Left colon (tissue), 2 donors: Measurements from ENCODE around the gene CLDN34. TPM values are rescaled to one million over a fixed set of nuclear protein-coding genes. Genes with fewer than 3 reads are reported as not detected.

ENCODE experiments used
- ATAC-seq: fragments of 200-7000 bp; cut with Tn5 transposase; one replicate; pipeline ENCODE4 v1.9.1; 2020; ENCODE audit warnings: mild to moderate bottlenecking, moderate library complexity
- DNase-seq, 2 donors: peaks; one replicate each; pipeline ENCODE4 v3.0.0-alpha.2; 2020
- intact Hi-C, 2 donors: fragments of 100-400 bp; cut with DNase I in 1 of 2; cut with micrococcal nuclease in 1 of 2; formaldehyde crosslinking; loops; one replicate each; pipeline versions ENCODE4 v1.11.2 to v1.14.0; 2022; cut with DNase I, micrococcal nuclease
- long read RNA-seq: library from polyadenylated mRNA; unstranded; transcript quantifications from one replicate; pipeline ENCODE4 v2.0.0, GENCODE V29; 2021
- total RNA-seq, 2 donors: library from RNA; stranded (reverse); fragmentation: NEBNext Ultra II Directional; extraction: Animal tissue kit (Norgen Biotek cat#: 25700); gene quantifications; one replicate each; pipeline ENCODE4 v1.2.1, GENCODE V29; 2021
- donor health status: DM: no; HTN: no; CAD: no.
- donor health status: DM: yes; HTN: yes; CAD: no.

Gene CLDN34
- 1 to 10 TPM in 1 of 2 donors, under 1 TPM in 1; 0.89 to 1.1 TPM for total RNA-seq
- long read RNA-seq = 0 reads

- no peak for ATAC-seq
- DNase-seq = no peak
- intact Hi-C loops = no loop called here
Measured at GRCh38 chrX:9966775-9967408, at the start of gene CLDN34. CLDN34 (plus strand) TSS chrX:9967358; CDS start chrX:9967358, 0 bp downstream.

GRCh38 chrX:9917861-9918260 is 49.3 kb upstream of the CLDN34 start:
- no peak for DNase-seq
- no peak for ATAC-seq

DNA sequence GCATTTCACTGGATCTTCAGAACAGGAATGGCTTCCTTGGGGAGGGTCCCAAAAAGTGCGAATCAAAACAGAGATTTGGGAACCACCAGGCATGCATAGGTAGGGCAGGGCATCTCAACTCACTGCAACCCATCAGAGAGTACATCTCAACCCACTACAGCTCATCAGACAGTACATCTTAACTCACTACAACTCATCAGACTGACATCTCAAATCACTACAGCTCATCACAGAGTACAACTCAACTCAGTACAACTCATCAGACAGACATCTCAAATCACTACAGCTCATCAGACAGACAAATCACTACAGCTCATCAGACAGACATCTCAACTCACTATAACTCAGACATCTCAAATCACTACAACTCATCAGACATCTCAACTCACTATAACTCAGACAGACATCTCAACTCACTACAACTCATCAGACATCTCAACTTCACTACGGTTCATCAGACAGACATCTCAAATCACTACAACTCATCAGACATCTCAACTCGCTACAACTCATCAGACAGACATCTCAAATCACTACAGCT is 47.5 kb upstream of the CLDN34 start:
- ATAC-seq (no peak), DNase-seq (no peak)
- intact Hi-C loops = no loop called here

More at GRCh38 chrX:9917861-9918260, 49.3 kb upstream of the CLDN34 start:
- intact Hi-C loops = no loop called here

DNA sequence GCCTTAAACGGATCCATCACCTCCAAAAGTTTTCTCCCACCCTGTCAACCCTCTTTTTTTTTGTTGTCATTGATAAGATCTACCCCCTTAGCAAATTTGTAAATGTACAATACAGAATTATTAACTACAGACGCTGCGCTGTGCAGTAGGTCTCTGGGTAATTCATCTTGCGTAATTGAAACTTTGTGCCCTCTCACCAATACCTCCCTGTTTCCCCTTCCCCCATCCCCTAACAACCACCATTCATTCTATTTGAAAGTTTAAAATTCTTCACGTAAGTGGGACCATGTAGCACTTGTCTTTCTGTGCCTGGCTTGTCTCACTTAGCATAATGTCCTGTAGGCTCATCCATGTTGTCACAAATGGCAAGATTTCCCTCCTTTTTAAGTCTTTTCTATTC is 45.8 kb upstream of the CLDN34 start:
- ATAC-seq = no peak
- intact Hi-C loops = no loop called here
- no peak for DNase-seq

GRCh38 chrX:9923357-9923756 is 43.8 kb upstream of the CLDN34 start:
- intact Hi-C loops = no loop called here
- DNase-seq = no peak
- ATAC-seq = no peak

- intact Hi-C loops = no loop called here
- DNase-seq (no peak), ATAC-seq (no peak)
Measured at GRCh38 chrX:9926002-9926401, 41.2 kb upstream of the CLDN34 start.

- intact Hi-C loops = no loop called here
- ATAC-seq = no peak
Measured at GRCh38 chrX:9927698-9928482, 39.3 kb upstream of the CLDN34 start.

DNA sequence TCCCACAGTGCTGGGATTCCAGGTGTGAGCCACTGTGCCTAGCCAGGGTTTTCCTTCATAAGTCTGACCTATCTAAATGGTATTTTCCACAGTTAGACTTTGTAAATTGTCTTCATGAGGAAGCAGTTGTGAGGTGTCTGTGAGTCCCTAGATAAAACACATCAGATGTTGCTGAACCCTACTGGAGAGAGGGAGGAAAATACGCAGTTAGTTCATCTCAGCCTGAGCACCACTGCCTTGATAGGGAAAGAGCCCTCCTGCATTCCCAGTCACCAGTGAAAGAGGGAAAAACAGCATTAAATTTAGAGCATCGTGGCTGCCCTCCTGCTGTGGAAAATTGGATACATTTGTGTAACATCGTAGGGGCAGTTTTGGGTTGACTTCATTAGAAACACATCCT is 31.7 kb upstream of the CLDN34 start:
- intact Hi-C loops = no loop called here
- ATAC-seq (no peak), DNase-seq (no peak)

More at GRCh38 chrX:9927698-9928482, 39.3 kb upstream of the CLDN34 start:
- no peak for DNase-seq

GRCh38 chrX:9937761-9938160 is 29.4 kb upstream of the CLDN34 start:
- intact Hi-C loops = no loop called here
- DNase-seq (no peak), ATAC-seq (no peak)

DNA sequence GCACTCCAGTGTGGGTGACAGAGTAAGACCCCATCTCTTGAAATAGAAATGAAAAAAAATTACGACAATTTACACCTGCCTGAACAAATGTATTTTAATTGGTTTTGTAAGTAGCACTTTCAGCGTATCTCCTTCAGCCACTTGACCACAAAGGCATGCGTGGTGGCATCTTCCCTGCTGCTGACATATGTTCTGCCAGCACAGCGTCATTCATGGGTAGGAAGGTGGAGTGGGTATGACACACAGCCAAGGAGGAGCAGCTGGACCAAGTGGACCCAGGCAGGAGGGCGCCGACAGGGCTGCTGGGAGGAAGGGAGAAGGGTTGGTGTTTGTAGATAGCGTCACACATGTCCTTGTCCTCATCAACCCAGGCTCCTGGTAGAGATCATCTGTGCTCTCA is 28.6 kb upstream of the CLDN34 start:
- DNase-seq (no peak), ATAC-seq (no peak)

DNA sequence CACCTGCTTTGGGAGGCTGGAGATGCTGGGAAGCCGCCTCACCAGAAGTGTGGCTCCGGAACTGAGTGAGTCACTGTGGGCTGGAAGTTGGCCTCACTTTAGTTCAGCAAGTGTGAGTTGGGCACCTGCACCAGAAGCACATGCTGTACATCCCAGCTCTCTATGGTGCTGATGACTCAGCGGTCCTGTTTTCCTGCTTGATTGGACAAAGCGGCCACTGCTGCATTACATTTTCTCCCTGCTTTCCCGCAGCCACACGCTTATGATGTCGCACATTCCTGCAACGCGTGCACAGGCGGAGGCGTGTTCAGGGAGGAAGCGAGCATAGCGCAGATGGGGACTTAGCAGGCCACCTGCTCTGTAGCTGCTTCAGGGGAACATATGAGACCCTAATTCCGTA is 26.7 kb upstream of the CLDN34 start:
- no peak for DNase-seq
- no peak for ATAC-seq
- intact Hi-C loops = no loop called here

More for the DNA sequence above, 28.6 kb upstream of the CLDN34 start:
- intact Hi-C loops = no loop called here

DNA sequence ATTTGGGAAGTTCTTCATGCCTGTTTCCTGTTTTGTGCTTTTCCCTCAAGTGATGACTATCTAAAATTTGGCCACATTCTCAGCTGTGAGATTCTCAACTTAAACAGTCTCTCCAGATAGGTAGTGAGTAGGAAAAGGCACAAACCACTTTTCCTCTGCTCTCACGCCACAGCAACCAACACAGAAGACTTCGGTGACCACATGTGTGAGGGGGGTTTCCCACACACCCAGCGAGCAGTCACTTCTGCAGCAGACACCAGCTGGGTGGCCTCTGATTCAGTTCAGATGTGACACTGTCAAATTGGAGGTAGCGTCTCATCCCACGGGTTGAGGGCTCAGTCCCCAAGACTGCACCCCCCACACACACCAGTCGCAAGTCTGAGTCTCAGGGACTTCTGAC is 25.1 kb upstream of the CLDN34 start:
- ATAC-seq (no peak), DNase-seq (peak in 1 of 2 donors; percentile 10)
- intact Hi-C loops = no loop called here

- no peak for ATAC-seq
- DNase-seq = no peak
- intact Hi-C loops = no loop called here
Measured at GRCh38 chrX:9943420-9943819, 23.7 kb upstream of the CLDN34 start.

DNA sequence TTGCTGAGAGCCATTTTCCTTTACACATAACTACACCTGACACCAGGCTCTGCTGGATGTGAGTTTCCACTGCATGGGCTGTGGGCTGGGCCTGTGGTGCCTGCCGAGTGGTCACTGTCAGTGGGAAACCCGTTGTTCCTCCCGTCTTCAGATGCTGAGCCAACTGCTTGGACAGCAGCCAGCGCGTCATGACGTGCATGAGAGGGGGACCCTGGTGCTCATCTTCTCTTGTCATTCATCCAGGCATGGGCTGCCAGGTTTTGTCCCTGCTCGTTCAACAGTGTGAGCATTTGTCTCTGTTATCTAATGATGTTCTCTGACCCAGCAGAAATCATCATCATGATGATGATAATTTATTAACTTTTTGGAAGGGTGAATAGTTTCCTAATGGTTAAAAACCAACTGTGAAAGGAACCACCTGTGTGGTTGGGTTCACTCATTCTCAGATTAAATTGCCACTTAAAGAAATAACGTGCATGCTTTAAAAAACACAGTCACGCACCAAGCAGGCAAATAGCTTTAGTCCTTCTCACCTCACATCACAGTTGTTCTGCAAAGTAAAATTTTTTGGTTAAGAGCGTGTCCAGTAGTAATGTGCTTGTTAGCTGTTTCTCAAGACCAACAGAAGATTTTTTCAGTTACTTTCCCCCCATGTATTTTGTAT is 19.9 kb upstream of the CLDN34 start:
- DNase-seq (no peak), ATAC-seq (no peak)
- intact Hi-C loops = no loop called here

- DNase-seq (no peak), ATAC-seq (no peak)
- intact Hi-C loops = no loop called here
Measured at GRCh38 chrX:9948406-9948805, 18.8 kb upstream of the CLDN34 start.

- DNase-seq (no peak), ATAC-seq (peak; percentile 43)
Measured at GRCh38 chrX:9952300-9952699, 14.9 kb upstream of the CLDN34 start.

DNA sequence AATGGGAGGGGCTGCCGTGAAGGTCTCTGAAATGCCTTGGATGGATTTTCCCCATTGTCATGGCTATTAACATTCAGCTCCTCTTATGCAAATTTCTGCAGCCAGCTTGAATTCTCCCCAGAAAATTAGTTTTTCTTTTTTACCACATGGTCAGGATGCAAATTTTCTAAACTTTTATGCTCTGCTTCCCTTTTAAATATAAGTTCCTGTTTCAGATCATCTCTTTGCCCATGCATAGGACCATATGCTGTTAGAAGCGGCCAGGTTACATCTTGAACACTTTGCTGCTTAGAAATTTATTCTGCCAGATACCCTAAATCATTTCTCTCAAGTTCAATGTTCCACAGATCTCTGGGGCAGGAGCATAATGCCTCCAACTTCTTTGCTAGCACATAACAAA is 13.8 kb upstream of the CLDN34 start:
- intact Hi-C loops = no loop called here
- DNase-seq (no peak), ATAC-seq (no peak)

More at GRCh38 chrX:9952300-9952699, 14.9 kb upstream of the CLDN34 start:
- intact Hi-C loops = no loop called here

GRCh38 chrX:9955506-9955905 is 11.7 kb upstream of the CLDN34 start:
- DNase-seq (no peak), ATAC-seq (no peak)
- intact Hi-C loops = no loop called here

GRCh38 chrX:9957743-9958142 is 9.4 kb upstream of the CLDN34 start:
- intact Hi-C loops = no loop called here
- ATAC-seq = no peak
- DNase-seq = no peak

GRCh38 chrX:9958183-9958582 is 9.0 kb upstream of the CLDN34 start:
- DNase-seq = no peak
- no peak for ATAC-seq
- intact Hi-C loops = no loop called here
